Testis (tissue), 3 donors: ENCODE measurements around the gene FMR1NB. TPM values are rescaled to one million over a fixed set of nuclear protein-coding genes. Genes with fewer than 3 reads are reported as not detected.

Experiments used
- DNase-seq: peaks from one replicate; pipeline ENCODE4 v3.0.0-alpha.2; 2019
- H3K27ac ChIP-seq, 2 donors: fragments of 200-600 bp; sonication (generic); one replicate each; pipeline ENCODE4 v1.5.1; 2019
- H3K27me3 ChIP-seq: fragments of 200-600 bp; sonication (generic); one replicate; pipeline ENCODE4 v1.5.1; 2019
- H3K36me3 ChIP-seq: fragments of 200-600 bp; sonication (generic); one replicate; pipeline ENCODE4 v1.5.1; 2017; ENCODE audit warnings: low read depth; ENCODE audit errors: missing control alignments
- H3K4me1 ChIP-seq: fragments of 200-600 bp; sonication (generic); one replicate; pipeline ENCODE4 v1.5.1; 2019
- H3K4me3 ChIP-seq, 2 donors: fragments of 200-600 bp; sonication (generic); one replicate each; pipeline ENCODE4 v1.5.1; 2017 to 2019
- H3K9me3 ChIP-seq: fragments of 200-600 bp; sonication (generic); one replicate; pipeline ENCODE4 v1.5.1; 2017
- POLR2A ChIP-seq: fragments of 450-650 bp; IDR thresholded peaks from one replicate; pipeline ENCODE4 v1.6.1; 2017; ENCODE audit warnings: antibody characterized with exemption, mild to moderate bottlenecking, moderate library complexity
- WGBS, 2 donors: methylation state at CpG; one replicate each; pipeline ENCODE4 v1.1.5; 2018; 5-methylcytosine and 5-hydroxymethylcytosine counted together
- intact Hi-C: fragments of 100-400 bp; cut with DNase I; formaldehyde crosslinking; loops from one replicate; pipeline ENCODE4 v1.15.1; 2023; ENCODE audit warnings: low total_unique reads
- polyA plus RNA-seq: library from polyadenylated mRNA; stranded (reverse); fragments of 350-450 nt; fragmentation: Illumina TruSeq; extraction: RNeasy Lipid Tissue Mini Kit (QIAGEN cat#74804); gene quantifications from one replicate; pipeline ENCODE4 v1.2.3, GENCODE V29; 2014; ENCODE audit warnings: low read depth, low replicate concordance; ENCODE audit not compliant: insufficient read depth
- small RNA-seq, 2 donors: library from RNA; depleted of rRNA; stranded (forward); fragments of <200 nt; gene quantifications; one replicate each; pipeline ENCODE3, GENCODE V24; 2016
- total RNA-seq, 2 donors: library from RNA; depleted of rRNA; stranded (reverse); fragments of >200 nt; gene quantifications; one replicate each; pipeline ENCODE4 v1.2.3, GENCODE V29; 2016
- TF ChIP-seq, protein P1 (sequence below), 3 experiments: fragments of 450-650 bp in 2 of 3; fragments of 200-600 bp in 1 of 3; sonication (generic) in 1 of 3; IDR thresholded peaks; one replicate each; pipeline ENCODE4 v1.5.1; 2016 to 2019; ENCODE audit warnings: antibody characterized with exemption in 3 of 3, mild to moderate bottlenecking in 2 of 3, moderate library complexity in 1 of 3

FMR1NB gene
- total and polyA plus RNA-seq, 3 donors from 2014 or later, result 48.2 to 77.8 (median 70.7) TPM

DNA sequence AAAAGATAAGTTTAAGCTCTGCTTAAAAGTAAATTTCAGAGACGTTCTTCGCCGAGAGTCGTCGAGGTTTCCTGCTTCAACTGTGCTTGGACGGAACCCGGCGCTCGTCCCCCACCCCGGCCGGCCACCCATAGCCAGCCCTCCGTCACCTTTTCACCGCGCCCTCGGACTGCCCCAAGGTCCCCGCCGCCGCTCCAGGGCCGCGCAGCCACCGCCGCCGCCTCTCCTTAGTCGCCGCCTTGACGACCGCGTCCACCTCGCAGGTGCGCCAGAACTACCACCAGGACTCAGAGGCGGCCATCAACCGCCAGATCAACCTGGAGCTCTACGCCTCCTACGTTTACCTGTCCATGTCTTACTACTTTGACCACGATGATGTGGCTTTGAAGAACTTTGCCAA lies 70.8 kb downstream of the FMR1NB start:
- no peaks in the 10 kb centered on the region for H3K27me3 ChIP-seq
- no peak for DNase-seq
- no peak for TF ChIP-seq POLR2A
- TF ChIP-seq, protein P1, sequence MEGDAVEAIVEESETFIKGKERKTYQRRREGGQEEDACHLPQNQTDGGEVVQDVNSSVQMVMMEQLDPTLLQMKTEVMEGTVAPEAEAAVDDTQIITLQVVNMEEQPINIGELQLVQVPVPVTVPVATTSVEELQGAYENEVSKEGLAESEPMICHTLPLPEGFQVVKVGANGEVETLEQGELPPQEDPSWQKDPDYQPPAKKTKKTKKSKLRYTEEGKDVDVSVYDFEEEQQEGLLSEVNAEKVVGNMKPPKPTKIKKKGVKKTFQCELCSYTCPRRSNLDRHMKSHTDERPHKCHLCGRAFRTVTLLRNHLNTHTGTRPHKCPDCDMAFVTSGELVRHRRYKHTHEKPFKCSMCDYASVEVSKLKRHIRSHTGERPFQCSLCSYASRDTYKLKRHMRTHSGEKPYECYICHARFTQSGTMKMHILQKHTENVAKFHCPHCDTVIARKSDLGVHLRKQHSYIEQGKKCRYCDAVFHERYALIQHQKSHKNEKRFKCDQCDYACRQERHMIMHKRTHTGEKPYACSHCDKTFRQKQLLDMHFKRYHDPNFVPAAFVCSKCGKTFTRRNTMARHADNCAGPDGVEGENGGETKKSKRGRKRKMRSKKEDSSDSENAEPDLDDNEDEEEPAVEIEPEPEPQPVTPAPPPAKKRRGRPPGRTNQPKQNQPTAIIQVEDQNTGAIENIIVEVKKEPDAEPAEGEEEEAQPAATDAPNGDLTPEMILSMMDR (IDR thresholded peaks at IDR 0.05), result no peak
- no peak overlapping the region for H3K4me3 ChIP-seq
- no peaks in the 10 kb centered on the region for H3K36me3 ChIP-seq
- 63 to 80% methylated on average over 33 to 35 of the region's 35 CpGs for WGBS, 2 donors
- H3K9me3 ChIP-seq, result no peaks in the 10 kb centered on the region
- H3K4me1 ChIP-seq, result no peaks in the 10 kb centered on the region
- no peak overlapping the region for H3K27ac ChIP-seq
- intact Hi-C loops, result no loop called here

DNA sequence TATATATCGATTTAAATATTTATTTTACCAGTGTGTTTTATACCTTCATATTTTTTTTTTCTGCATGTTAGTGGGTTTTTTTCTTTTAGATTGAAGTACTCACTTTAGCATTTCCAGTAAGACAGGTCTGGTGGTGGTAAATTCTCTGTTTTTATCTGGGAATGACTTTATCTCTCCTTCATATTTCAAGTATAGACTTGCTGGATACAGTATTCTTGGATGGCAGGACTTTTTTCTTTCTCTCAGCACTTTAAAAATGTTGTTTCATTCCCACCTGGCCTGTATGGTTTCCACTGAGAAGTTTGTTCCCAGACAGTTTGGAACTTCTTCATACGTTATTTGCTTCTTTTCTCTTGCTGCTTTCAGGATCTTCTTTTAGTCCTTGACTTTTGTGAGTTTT lies 86.1 kb downstream of the FMR1NB start:
- TF ChIP-seq, protein P1 (IDR thresholded peaks at IDR 0.05), result no peak
- TF ChIP-seq POLR2A, result no peak
- H3K4me3 ChIP-seq, result no peak overlapping the region
- no peaks in the 10 kb centered on the region for H3K4me1 ChIP-seq
- no peaks in the 10 kb centered on the region for H3K27me3 ChIP-seq
- DNase-seq, result no peak
- no peaks in the 10 kb centered on the region for H3K36me3 ChIP-seq
- WGBS, 2 donors, result 85 to 95% methylated on average over 2 of the region's 2 CpGs
- H3K9me3 ChIP-seq, result no peaks in the 10 kb centered on the region
- H3K27ac ChIP-seq, result no peak overlapping the region
- intact Hi-C loops, result no loop called here

DNA sequence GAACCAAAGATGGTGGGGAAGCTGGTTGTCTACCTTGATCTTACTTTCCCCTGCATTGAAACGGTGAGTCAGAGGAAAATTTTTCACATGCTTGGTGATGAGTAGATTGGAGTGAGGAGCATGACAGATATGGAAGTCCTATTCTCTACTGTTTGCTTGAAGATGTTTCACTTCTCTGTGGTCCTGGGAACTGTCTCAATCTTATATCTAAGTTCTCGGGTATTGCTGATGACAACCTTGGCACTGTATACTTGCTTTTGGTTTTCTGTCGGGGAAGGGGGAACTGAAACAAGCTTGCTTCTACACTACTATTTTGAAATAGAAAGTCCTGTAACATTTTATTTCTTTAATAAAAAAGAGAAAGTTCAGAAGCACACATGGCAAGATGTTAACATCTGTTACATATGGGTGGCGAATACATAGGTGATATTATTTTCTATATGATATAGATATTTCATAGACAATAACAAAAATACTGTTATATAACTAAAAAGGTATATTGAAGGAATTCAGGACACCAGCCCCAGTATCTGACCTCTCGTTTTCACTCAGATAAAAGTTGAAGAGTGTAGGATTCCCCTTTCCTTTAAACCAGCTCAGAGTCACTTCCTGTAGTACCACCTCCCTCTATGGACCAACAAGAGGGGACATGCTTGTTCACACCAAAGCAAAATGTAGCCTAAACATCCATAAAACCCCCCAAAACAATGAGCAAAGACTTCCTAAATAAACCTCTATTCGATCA lies 88.8 kb downstream of the FMR1NB start:
- no peak for DNase-seq
- intact Hi-C loops, result no loop called here
- H3K4me3 ChIP-seq, result no peak overlapping the region
- TF ChIP-seq POLR2A, result no peak
- TF ChIP-seq, protein P1 (IDR thresholded peaks at IDR 0.05), result no peak
- H3K27ac ChIP-seq, result no peak overlapping the region
- H3K36me3 ChIP-seq, result no peaks in the 10 kb centered on the region
- 82 to 86% methylated on average over 6 of the region's 6 CpGs for WGBS, 2 donors
- H3K4me1 ChIP-seq, result no peaks in the 10 kb centered on the region
- H3K9me3 ChIP-seq, result no peaks in the 10 kb centered on the region
- no peaks in the 10 kb centered on the region for H3K27me3 ChIP-seq

DNA sequence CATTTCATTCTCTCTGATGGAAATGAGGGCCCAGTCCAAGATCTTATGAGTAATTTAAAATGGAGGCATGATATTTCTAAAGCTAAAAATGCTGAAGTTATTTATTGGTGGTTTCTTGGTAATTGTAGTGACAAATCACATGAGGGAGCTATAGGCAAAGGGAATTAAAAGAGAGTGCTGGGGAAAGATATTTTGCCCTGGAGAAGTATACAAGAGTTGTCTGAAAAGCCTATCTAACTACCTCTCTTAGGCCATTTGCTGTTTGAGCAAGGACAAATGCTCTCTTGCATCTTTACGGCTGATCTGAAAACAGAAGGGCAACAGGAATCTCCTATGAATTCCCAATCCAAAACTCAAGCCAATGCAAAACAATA lies 89.4 kb downstream of the FMR1NB start:
- Histone ChIP-seq H3K9me3 (no peaks in the 10 kb centered on the region), H3K27me3 (no peaks in the 10 kb centered on the region), H3K27ac (no peak overlapping the region), H3K4me3 (no peak overlapping the region), H3K36me3 (no peaks in the 10 kb centered on the region), H3K4me1 (no peaks in the 10 kb centered on the region)
- WGBS, 2 donors, result 83 to 88% methylated on average over 1 of the region's 1 CpG
- no peak for TF ChIP-seq POLR2A
- TF ChIP-seq, protein P1 (IDR thresholded peaks at IDR 0.05), result no peak
- DNase-seq, result no peak
- intact Hi-C loops, result no loop called here

Small RNAs within 50 kb of the gene (small RNA-seq; reads per million reads assigned to genes)
- 0 reads per million in 2 donors for gene RNA5SP524

Other genes starting within 250 kb of the FMR1NB start
- gene FMR1, start 69.4 kb upstream of the FMR1NB start, total RNA-seq, result 10 to 100 TPM; 45.4 to 49.9 TPM
- 30.0 TPM for gene FMR1, start 69.4 kb upstream of the FMR1NB start, polyA plus RNA-seq